ENCODE results near the gene CIC. TPM values are rescaled to one million over a fixed set of nuclear protein-coding genes. Genes with fewer than 3 reads are reported as not detected.
"Not testable (repeated sequence)": the region's sequence is repeated elsewhere in the genome, so short reads cannot be mapped to it uniquely, and the experiment has no call there.

The CIC gene
- total RNA-seq, 1 experiment from 2014 or later: 28.6 TPM

DNA sequence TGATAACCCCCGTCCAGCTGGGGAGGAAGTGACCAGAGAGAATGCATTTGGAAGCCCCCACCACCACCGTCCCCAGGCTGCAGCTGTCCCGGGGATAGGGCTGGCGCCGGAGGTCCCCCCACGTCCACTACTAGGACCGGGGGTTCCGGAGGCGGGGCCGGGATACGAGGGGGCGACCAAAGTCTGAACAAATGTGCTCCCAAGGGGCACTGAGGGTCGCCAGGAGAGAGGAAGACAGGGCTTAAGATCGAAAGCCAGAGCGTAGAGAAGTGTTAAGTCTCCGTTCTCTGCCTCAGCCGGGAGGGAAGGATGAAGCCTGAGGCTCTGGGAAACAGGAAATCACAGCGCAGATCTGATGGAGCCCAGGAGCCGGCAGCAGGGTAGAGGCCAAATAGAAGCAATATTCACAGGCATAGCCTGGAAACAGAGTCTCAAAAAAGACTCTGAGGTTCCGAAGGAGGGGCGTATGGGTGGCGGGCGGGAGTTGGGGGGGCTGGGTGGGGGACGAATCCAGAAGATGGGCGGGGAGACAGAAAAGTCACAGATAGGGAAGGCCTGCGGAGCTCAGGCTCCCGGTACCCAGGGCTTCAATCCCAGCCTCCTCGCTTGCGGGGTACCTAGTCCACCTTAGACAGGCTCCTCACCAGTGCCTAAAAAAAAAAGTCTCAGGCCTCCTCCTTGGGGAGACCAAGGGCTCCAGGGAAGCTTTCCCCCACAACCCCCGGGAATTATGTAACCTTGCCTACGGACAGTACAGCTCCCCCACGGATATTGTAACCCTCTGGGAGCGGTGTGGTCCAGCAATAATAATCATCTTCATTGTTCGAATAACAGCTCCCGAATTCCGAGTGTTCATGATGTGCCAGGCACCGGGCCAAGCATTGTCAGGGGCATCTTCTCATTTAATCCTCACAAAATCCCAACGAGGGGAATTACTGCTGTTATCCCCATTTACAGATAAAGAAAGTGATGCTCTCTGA lies 13.0 kb upstream of the CIC start:
- DNase-seq (ENCODE audit: low read depth): peak; percentile 61

DNA sequence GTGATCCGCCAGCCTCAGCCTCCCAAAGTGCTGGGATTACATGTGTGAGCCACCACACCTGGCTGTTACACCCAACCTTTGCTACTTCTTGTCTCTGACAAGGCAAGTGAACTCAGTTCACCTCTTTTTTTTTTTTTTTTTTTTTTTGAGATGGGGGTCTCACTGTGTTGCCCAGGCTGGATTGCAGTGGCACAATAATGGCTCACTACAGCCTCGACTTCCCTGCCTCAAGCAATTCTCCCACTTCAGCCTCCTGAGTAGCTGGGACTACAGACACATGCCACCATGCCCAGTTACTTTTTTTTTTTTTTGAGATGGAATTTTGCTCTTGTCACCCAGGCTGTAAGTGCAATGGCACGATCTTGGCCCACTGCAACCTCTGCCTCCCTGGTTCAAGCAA lies 11.2 kb upstream of the CIC start:
- not testable (repeated sequence) for DNase-seq (ENCODE audit: low read depth)

DNA sequence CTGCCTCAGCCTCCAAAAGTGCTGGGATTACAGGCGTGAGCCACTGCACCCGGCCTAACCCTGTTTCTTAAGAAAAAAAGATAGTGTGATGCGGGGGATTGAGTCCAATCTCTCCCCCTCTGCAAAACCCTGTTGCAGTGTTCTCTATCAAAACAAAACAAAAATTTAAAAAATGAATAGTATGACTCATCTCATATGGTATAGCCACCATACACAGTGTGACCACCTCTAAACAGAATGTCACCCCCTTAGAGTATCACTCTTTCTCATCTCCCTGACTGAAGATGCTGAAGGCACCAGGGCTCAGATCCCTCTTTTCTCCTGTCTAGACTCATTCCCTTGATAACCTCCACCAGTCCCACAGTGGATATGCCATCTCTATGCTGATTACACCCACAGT lies 7.3 kb upstream of the CIC start:
- no peak for DNase-seq (ENCODE audit: low read depth)

DNA sequence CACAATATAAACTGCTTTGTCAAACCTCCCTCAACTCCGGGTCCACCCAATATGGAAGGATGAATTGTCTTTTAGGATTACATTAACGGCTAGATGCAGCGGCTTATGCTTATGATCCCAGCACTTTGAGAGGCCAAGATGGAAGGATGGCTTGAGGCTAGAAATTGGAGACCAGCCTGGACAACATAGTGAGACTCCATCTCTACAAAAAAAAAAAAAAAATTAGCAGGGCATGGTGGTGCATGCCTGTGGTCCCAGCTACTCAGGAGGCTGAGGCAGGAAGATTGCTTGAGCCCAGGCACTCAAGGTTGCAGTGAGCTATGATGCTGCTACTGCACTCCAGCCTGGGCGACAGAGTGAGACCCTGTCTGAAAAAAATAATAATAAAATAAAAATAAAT lies 2.9 kb upstream of the CIC start:
- not testable (repeated sequence) for DNase-seq (ENCODE audit: low read depth)

DNA sequence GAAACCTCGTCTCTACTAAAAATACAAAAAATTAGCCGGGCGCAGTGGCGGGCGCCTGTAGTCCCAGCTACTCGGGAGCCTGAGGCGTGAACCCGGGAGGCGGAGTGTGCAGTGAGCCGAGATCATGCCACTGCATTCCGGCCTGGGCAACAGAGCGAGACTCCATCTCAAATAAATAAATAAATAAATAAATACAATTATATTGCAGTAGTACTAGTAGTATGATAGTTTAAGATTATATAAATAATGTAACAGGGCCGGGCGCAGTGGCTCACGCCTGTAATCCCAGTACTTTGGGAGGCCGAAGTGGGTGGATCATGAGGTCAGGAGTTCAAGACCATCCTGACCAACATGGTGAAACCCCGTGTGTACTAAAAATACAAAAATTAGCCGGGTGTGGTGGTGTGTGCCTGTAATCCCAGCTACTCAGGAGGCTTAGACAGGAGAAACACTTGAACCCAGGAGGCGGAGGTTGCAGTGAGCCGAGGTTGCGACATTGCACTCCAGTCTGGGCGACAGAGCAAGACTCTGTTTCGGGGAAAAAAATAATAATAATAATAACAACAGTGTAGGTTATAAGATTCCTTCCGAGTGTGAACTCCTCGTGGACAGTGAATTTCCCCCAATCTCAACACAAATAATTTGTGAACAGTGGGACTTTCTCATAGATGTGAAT lies 2.0 kb upstream of the CIC start:
- DNase-seq (ENCODE audit: low read depth): not testable (repeated sequence)

DNA sequence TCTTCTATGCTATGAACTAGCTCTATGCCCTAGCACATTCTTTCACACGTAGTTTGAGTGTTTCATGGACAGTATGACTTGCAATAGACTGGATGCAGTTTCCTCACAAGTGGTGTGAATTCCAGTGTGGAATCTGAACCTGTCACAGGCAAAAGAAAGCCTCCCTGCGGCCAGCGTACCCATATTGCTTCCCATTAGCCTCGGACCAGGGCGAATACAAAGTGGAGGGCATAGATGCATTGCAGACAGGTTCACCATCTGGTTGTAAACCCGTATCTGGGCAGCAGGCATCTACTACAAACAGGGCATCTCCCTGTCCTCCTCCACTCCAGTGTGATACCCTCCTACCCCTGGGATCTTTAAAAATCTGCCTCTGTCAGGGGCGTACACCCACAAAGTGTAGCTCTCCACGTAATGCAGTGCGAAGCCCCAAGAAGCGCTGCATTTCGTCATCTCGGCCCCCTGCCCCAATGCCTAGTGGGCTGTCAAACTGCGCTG lies 1.4 kb upstream of the CIC start:
- no peak for DNase-seq (ENCODE audit: low read depth)

DNA sequence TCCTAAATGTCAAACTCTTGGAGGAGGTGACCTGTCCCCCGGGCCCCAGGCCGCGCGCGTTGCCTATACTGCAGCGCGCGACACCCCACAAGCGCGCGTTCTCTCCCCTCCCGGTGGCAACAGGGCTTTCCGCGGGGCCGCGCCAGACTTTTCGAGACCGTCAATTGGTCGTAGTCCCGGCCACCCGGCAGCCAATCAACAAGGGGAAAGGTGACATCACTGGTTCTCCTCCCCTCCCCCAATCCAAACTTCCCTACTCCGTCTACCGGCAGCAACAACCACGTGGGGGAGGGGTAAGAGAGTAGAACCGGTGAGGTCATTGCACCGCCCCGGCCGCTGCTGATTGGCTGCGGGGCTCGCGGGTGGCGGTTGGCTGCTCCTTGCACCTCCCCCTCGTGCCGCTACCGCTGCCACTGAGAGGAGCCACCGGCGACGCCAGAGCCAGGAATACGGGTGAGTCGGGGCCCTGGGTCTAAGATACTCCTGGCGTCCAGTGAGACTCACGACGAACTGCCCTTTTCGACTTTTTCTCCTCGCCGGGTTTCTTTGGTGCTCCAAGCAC lies 829 bp upstream of the CIC start:
- DNase-seq (ENCODE audit: low read depth): peak; percentile 99

DNA sequence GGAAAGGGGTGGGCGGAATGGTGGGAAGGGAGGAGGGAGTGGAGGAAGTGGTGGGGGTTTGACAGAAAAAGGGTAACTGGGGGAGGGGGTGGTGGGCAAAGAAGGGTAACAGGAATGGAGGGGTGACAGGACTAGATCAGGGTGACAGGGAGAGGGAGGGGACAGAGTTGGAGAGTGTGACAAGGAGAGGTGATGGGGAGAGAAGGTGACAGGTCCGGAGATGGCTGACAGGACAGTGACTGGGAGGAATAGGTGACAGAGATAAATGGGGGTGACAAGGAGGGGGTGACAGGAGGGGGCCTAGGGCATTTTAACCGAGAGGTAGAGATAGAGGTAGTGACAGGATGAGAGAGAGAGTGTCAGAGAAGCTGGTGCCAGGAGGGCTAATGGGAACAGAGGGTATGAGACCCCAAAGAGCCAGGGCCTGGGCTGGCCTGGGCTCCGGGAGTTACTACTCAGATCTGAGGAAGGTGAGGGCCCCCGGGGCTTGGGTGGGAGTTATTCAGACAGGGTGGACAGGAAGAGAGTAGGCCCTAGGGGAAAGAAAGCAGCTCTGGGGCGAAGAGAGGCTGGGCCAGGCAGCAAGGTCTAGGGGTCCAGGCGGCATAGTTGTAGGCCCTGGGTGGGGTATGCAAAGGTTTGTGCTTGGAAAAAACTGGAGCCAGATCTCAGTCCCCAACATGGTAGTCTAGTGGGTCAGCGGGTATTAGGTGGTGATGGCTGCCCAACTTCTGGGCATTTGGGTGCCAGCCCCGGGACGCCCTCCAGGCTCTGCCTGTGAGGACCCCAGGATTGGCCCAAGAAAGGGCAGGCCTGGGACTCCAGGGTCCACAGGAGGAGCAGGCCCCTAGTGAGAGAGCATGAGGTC lies 660 bp downstream of the CIC start:
- no peak for DNase-seq (ENCODE audit: low read depth)

DNA sequence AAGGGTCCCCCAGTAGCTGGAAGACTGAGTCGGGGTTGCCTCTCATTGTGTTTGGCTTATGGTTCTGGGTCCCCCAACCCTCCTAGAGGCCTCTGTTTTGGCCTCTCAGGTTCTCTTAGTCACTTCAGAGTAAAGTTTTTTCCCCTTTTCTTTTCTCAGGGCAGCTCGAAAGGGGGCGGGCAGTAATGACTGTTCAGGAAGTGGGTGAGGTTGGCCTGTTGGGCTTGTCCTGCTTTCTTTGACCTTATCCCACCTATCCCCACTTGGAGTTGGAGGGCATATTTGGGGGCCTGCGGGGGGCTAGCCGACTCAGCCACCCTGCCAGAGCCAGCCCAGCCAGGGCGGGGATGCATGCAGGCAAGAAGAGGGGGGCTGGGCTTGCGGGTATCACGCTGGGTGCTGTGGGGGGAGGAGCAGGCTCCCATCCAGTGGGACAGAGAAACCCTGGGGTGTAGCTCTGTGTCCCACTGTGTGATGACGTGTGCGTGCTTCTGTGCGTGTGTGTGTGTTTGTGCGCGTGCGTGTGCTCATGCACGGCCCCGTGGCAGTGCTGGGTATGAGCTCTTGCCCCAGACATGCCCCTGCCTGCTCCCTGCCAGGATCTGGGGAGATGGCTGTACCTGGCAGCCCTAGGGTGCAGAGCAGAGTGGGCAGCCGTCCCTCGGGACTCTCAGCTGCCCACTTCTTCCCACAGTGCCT lies 1.4 kb downstream of the CIC start:
- DNase-seq (ENCODE audit: low read depth): peak; percentile 87

DNA sequence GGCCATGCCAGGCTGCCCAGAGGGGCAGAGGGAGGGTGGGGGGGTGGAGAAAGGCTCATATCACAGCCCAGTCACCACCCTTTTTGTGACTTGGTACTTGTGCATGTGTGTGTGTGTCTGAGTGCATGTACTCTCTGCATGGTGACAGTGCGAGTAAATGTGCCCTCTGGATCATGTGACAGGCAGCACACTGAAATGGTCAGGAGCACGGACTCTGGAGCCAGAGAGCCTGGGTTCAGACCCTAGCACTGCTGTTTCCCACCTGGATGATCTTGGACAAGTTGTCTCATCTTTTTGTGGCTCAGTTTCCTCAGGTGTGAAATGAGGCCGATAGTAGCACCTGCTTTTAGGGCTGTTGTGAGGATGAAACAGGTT lies 2.0 kb downstream of the CIC start:
- peak; percentile 22 for DNase-seq (ENCODE audit: low read depth)

DNA sequence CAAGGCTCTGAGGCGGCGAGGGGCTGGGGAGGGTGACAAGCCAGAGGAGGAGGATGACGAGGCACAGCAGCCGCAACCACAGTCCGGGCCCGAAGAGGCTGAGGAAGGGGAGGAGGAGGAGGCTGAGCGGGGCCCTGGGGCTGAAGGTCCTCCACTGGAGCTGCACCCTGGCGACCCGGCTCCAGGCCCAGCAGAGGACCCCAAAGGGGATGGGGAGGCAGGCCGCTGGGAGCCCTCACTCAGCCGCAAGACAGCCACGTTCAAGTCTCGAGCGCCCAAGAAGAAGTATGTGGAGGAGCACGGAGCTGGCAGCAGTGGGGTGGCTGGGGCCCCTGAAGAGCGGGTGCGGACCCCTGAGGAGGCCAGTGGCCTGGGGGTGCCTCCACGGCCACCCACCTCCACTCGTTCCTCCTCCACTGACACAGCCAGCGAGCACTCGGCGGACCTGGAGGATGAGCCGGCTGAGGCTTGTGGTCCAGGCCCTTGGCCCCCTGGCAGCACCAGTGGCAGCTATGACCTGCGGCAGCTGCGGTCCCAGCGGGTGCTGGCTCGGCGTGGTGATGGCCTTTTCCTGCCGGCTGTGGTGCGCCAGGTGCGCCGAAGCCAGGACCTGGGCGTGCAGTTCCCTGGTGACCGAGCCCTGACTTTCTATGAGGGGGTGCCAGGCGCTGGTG lies 2.9 kb downstream of the CIC start:
- DNase-seq (ENCODE audit: low read depth): no peak

DNA sequence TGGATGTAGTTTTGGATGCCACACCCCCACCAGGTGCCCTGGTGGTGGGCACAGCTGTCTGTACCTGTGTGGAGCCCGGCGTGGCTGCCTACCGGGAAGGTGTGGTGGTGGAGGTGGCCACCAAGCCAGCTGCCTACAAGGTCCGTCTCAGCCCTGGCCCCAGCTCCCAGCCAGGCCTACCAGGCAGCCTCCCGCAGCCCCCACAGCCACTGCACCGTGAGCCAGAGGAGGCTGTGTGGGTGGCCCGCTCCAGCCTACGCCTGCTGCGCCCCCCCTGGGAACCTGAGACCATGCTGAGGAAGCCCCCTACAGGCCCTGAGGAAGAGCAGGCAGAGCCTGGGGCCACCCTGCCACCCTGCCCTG lies 3.5 kb downstream of the CIC start:
- DNase-seq (ENCODE audit: low read depth): no peak

DNA sequence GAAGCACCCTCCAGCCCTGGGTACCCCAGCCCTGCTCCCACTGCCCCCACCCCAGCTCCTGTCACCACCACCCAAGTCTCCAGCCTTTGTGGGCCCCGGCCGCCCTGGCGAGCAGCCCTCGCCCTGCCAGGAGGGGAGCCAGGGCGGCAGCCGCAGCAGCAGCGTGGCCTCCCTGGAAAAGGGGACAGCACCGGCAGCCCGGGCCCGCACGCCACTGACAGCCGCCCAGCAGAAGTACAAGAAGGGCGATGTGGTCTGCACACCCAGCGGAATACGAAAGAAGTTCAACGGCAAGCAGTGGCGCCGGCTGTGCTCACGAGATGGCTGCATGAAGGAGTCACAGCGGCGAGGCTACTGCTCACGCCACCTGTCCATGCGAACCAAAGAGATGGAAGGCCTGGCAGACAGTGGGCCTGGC lies 3.9 kb downstream of the CIC start:
- no peak for DNase-seq (ENCODE audit: low read depth)

DNA sequence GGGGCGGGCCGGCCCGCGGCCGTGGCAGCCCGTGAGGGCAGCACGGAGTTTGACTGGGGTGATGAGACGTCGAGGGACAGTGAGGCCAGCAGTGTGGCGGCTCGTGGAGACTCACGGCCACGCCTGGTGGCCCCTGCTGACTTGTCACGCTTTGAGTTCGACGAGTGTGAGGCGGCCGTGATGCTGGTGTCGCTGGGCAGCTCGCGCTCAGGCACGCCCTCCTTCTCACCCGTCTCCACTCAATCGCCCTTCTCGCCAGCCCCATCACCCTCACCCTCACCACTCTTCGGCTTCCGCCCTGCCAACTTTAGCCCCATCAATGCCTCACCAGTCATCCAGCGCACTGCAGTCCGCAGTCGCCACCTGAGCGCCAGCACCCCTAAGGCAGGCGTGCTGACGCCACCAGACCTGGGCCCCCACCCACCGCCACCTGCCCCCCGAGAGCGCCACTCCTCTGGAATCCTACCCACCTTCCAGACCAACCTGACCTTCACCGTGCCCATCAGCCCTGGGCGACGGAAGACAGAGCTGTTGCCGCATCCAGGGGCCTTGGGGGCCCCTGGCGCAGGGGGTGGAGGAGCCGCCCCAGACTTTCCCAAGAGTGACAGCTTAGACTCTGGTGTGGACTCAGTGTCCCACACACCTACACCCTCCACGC lies 4.5 kb downstream of the CIC start:
- DNase-seq (ENCODE audit: low read depth): no peak

DNA sequence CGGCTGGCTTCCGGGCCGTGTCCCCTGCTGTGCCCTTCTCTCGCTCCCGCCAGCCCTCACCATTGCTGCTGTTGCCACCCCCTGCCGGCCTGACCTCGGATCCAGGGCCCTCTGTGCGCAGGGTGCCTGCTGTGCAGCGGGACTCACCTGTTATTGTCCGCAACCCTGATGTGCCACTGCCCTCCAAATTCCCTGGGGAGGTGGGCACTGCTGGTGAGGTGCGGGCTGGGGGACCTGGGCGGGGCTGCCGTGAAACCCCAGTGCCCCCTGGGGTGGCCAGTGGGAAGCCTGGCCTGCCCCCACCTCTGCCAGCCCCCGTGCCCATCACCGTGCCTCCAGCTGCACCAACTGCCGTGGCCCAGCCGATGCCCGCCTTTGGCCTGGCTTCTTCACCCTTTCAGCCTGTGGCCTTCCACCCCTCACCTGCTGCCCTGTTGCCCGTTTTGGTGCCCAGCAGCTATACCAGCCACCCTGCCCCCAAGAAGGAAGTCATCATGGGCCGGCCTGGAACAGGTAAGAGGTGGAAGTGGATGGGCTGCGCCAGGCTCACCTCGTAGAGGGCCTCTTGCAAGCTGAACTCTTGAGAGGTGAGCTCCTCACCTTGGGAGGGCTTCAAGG lies 5.1 kb downstream of the CIC start:
- DNase-seq (ENCODE audit: low read depth): no peak

DNA sequence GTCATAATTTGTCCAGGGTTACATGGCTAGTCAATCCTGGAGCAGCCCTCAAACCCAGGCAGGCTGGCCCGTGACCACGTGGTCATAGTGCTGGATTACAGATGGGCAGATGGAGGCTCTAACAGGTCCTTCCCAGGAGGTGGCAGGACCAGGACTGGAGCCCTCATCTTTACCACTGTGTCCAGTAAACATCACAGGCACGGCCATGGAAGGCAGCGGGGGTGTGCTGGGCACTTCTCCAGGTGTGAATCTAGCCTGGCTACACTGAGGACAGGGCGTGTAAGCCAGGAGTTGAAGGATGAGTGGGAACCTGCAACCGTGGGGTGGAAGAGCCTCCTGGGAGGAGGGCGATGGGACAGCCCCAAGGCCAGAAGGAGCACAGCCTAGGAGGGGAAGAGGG lies 6.1 kb downstream of the CIC start:
- DNase-seq (ENCODE audit: low read depth): no peak

DNA sequence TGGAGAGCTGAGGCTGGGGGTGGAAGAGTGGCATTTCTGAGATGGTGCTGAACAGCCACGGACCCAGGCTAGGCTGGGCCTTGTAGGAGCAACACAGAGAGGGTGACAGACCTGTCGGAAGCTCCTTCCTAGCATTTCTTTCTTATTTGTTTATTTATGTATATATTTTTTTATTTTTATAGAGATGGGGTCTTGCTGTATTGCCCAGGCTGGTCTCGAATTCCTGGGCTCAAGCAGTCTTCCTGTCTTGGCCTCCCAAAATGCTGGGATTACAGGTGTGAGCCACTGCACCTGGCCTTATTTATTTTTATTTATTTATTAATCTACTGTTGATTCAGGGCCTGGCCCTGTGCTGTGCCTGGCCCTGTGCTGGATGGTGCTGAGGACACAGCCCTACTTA lies 6.5 kb downstream of the CIC start:
- DNase-seq (ENCODE audit: low read depth): no peak

DNA sequence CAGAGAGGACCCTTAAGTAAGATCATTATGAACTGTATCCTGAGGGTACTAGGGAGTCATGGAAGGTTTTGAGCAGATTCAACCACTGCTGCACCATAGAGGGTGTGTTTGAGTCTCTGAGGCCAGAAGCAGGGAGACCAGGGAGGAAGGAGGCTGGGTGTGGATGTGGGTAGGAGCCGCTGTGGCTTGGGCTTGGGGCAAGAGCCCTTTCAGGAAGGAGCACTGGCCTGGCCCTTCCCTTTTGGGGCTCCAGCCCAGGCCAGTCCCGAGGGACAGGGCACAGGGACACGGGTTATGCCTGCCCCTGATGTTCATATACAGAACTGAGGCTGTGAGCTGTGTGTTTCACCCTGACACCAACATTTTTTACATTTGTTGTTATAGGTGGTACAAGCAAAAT lies 7.2 kb downstream of the CIC start:
- DNase-seq (ENCODE audit: low read depth): no peak

DNA sequence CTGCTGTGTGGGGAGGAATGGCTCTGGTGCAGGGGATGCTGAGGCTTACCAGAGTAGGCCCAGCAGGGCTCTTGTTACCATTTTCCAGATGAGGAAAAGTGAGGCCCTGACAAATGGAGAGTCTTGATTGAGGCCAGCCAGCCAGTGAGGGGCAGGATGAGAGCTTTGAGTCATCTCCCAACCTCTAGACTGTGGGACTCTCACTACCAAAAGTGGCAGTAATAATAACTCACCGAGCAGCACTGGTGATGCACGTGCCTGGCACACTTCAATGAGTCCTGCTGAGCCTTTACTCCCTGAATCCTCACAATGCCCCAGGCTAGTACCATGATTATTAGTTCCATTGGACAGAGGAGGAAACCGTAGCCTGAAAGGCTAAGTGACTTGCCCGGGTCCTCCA lies 7.8 kb downstream of the CIC start:
- DNase-seq (ENCODE audit: low read depth): no peak
